Neural progenitor cell (in vitro differentiated cells): Measurements from ENCODE around the gene FHDC1. TPM values are rescaled to one million over a fixed set of nuclear protein-coding genes. Genes with fewer than 3 reads are reported as not detected.

ENCODE experiments used
- DNase-seq: peaks from one replicate; pipeline ENCODE4 v3.0.0-alpha.2; 2016; ENCODE audit warnings: low spot score
- H2AFZ ChIP-seq: fragments of 200-600 bp; sonication (generic); replicated peaks from 2 replicates; pipeline ENCODE4 v1.6.1; 2016; ENCODE audit warnings: antibody characterized with exemption
- H3F3A ChIP-seq: fragments of 200-600 bp; sonication (generic); 2 replicates; pipeline ENCODE4 v1.6.1; 2016; ENCODE audit warnings: antibody characterized with exemption, low read depth
- H3K27ac ChIP-seq: fragments of 200-600 bp; sonication (generic); 2 replicates; pipeline ENCODE4 v1.5.1; 2016; ENCODE audit warnings: mild to moderate bottlenecking
- H3K27me3 ChIP-seq: fragments of 200-600 bp; sonication (generic); 2 replicates; pipeline ENCODE4 v1.6.1; 2016; ENCODE audit warnings: mild to moderate bottlenecking, moderate library complexity
- H3K36me3 ChIP-seq: fragments of 200-600 bp; sonication (generic); 2 replicates; pipeline ENCODE4 v1.5.1; 2016
- H3K4me1 ChIP-seq: fragments of 200-600 bp; sonication (generic); 2 replicates; pipeline ENCODE4 v1.6.1; 2016; ENCODE audit warnings: mixed run types
- H3K4me2 ChIP-seq: fragments of 200-600 bp; sonication (generic); 2 replicates; pipeline ENCODE4 v1.6.1; 2016
- H3K4me3 ChIP-seq: fragments of 200-600 bp; sonication (generic); 2 replicates; pipeline ENCODE4 v1.5.1; 2016
- H3K79me2 ChIP-seq: fragments of 200-600 bp; sonication (generic); 2 replicates; pipeline ENCODE4 v1.6.1; 2016; ENCODE audit warnings: low read depth
- H3K9ac ChIP-seq: fragments of 200-600 bp; sonication (generic); 2 replicates; pipeline ENCODE4 v1.6.1; 2016
- H3K9me3 ChIP-seq: fragments of 200-600 bp; sonication (generic); 2 replicates; pipeline ENCODE4 v1.5.1; 2016; ENCODE audit warnings: low read depth
- H4K20me1 ChIP-seq: fragments of 200-600 bp; sonication (generic); 2 replicates; pipeline ENCODE4 v1.6.1; 2016; ENCODE audit warnings: low read depth
- H3K27ac Mint-ChIP-seq: 3 replicates; pipeline ENCODE4 v1.8.0; 2021; ENCODE audit warnings: mixed read lengths
- H3K27me3 Mint-ChIP-seq: 2 replicates; pipeline ENCODE4 v1.8.0; 2022; ENCODE audit warnings: low read depth, mild to moderate bottlenecking, inconsistent platforms, moderate library complexity, mixed read lengths; ENCODE audit not compliant: insufficient read depth
- H3K36me3 Mint-ChIP-seq: 3 replicates; pipeline ENCODE4 v1.8.0; 2021; ENCODE audit warnings: mixed read lengths
- H3K4me1 Mint-ChIP-seq: 3 replicates; pipeline ENCODE4 v1.8.0; 2021; ENCODE audit warnings: mixed read lengths
- H3K4me3 Mint-ChIP-seq: 3 replicates; pipeline ENCODE4 v1.8.0; 2021; ENCODE audit warnings: mild to moderate bottlenecking, moderate library complexity, mixed read lengths
- H3K9me3 Mint-ChIP-seq: 3 replicates; pipeline ENCODE4 v1.8.0; 2020; ENCODE audit warnings: mixed read lengths
- CTCF ChIP-seq: fragments of 200-600 bp; sonication (generic); IDR thresholded peaks from 2 replicates; pipeline ENCODE4 v1.5.1; 2017; ENCODE audit warnings: antibody characterized with exemption, mild to moderate bottlenecking
- EZH2 ChIP-seq: fragments of 200-600 bp; sonication (generic); IDR thresholded peaks from 2 replicates; pipeline ENCODE4 v1.6.1; 2017; ENCODE audit warnings: antibody characterized with exemption, mild to moderate bottlenecking, moderate library complexity
- EZH2phosphoT487 ChIP-seq: fragments of 200-600 bp; sonication (generic); IDR thresholded peaks from 2 replicates; pipeline ENCODE4 v1.6.1; 2017; ENCODE audit warnings: antibody characterized with exemption
- total RNA-seq: library from RNA; depleted of rRNA; stranded (reverse); fragments of >200 nt; gene quantifications from 2 replicates; pipeline ENCODE4 v1.2.3, GENCODE V29; 2015; ENCODE audit warnings: low replicate concordance

FHDC1 gene
- total RNA-seq, 1 donor from 2014 or later, result 3.0 TPM

- no peak overlapping the region for H3K4me3 Mint-ChIP-seq
- H3K4me2 ChIP-seq, result no peak overlapping the region
- no peak for DNase-seq
- no peaks in the 10 kb centered on the region for H3K36me3 ChIP-seq
- no peak overlapping the region for H3K9ac ChIP-seq
- no peak overlapping the region for H2AFZ ChIP-seq
- no peaks in the 10 kb centered on the region for H3K27me3 ChIP-seq
- H3K9me3 Mint-ChIP-seq, result no peaks in the 10 kb centered on the region
- H3K27me3 Mint-ChIP-seq, result peaks cover 6% of the 10 kb centered on the region
- no peaks in the 10 kb centered on the region for H3K79me2 ChIP-seq
- H3K27ac ChIP-seq, result no peak overlapping the region
- no peak overlapping the region for H3K27ac Mint-ChIP-seq
- no peak overlapping the region for H3K4me3 ChIP-seq
- no peaks in the 10 kb centered on the region for H4K20me1 ChIP-seq
- no peaks in the 10 kb centered on the region for H3F3A ChIP-seq
- TF ChIP-seq EZH2phosphoT487 (no peak), EZH2 (no peak), CTCF (no peak)
- H3K4me1 ChIP-seq, result peaks cover 24% of the 10 kb centered on the region
- peaks cover 31% of the 10 kb centered on the region for H3K4me1 Mint-ChIP-seq
- H3K9me3 ChIP-seq, result no peaks in the 10 kb centered on the region
- H3K36me3 Mint-ChIP-seq, result peaks cover 2% of the 10 kb centered on the region
Observed at GRCh38 chr4:152979731-152980330, 43.7 kb downstream of the FHDC1 start.

DNA sequence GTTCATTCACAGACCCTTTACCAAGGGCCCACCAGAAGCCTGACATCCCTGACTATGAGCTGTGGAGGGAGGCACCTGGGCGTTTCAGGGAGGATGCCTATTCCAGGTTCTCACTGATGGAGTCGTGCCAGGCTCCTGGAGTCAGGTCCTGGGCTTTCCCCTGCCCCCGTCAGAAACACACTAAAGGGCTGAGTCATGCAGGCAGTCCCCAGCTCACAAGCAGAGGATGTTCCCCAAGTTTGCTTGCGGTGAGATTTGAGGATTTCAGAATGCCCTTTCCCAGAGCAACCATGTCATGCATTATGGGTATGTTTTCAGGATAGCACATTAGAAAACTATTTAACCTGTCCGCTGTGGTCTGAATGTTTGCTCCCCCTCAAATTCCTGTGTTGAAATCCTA, 45.2 kb downstream of the FHDC1 start:
- peaks cover 2% of the 10 kb centered on the region for H3K36me3 Mint-ChIP-seq

GRCh38 chr4:152981842-152982241, 45.7 kb downstream of the FHDC1 start:
- Histone ChIP-seq H2AFZ (no peak overlapping the region), H3K4me2 (no peak overlapping the region), H3K9ac (no peak overlapping the region), H4K20me1 (no peaks in the 10 kb centered on the region), H3F3A (no peaks in the 10 kb centered on the region), H3K4me1 (peaks cover 24% of the 10 kb centered on the region), H3K27me3 (no peaks in the 10 kb centered on the region), H3K79me2 (no peaks in the 10 kb centered on the region), H3K36me3 (no peaks in the 10 kb centered on the region), H3K9me3 (no peaks in the 10 kb centered on the region), H3K4me3 (no peak overlapping the region), H3K27ac (no peak overlapping the region)
- no peak overlapping the region for H3K4me3 Mint-ChIP-seq
- DNase-seq, result no peak
- H3K4me1 Mint-ChIP-seq, result peaks cover 31% of the 10 kb centered on the region
- no peak for TF ChIP-seq EZH2phosphoT487
- no peak for TF ChIP-seq EZH2
- TF ChIP-seq CTCF, result no peak
- peaks cover 2% of the 10 kb centered on the region for H3K36me3 Mint-ChIP-seq
- H3K9me3 Mint-ChIP-seq, result peaks cover 3% of the 10 kb centered on the region
- H3K27ac Mint-ChIP-seq, result no peak overlapping the region
- H3K27me3 Mint-ChIP-seq, result peaks cover 11% of the 10 kb centered on the region

More for the DNA sequence above, 45.2 kb downstream of the FHDC1 start:
- H3K4me1 ChIP-seq, result peaks cover 24% of the 10 kb centered on the region
- H3K9me3 ChIP-seq, result no peaks in the 10 kb centered on the region
- no peak overlapping the region for H3K9ac ChIP-seq
- no peaks in the 10 kb centered on the region for H3K27me3 ChIP-seq
- H3K79me2 ChIP-seq, result no peaks in the 10 kb centered on the region
- H3K4me3 ChIP-seq, result no peak overlapping the region
- TF ChIP-seq EZH2, result no peak
- no peak for TF ChIP-seq EZH2phosphoT487
- TF ChIP-seq CTCF, result no peak
- H3K27me3 Mint-ChIP-seq, result peaks cover 11% of the 10 kb centered on the region
- H3K9me3 Mint-ChIP-seq, result peaks cover 3% of the 10 kb centered on the region
- peaks cover 31% of the 10 kb centered on the region for H3K4me1 Mint-ChIP-seq
- no peak overlapping the region for H3K27ac ChIP-seq
- H3K4me2 ChIP-seq, result no peak overlapping the region
- H3K27ac Mint-ChIP-seq, result no peak overlapping the region
- no peak overlapping the region for H2AFZ ChIP-seq
- H4K20me1 ChIP-seq, result no peaks in the 10 kb centered on the region
- no peaks in the 10 kb centered on the region for H3F3A ChIP-seq
- H3K4me3 Mint-ChIP-seq, result no peak overlapping the region
- no peaks in the 10 kb centered on the region for H3K36me3 ChIP-seq
- DNase-seq, result no peak
